Thoracic aorta endothelial cell (primary cell): ENCODE data around the gene TYW3. TPM values are rescaled to one million over a fixed set of nuclear protein-coding genes. Genes with fewer than 3 reads are reported as not detected.

Experiments used
- total RNA-seq: library from RNA; depleted of rRNA; stranded (reverse); fragments of >200 nt; gene quantifications from 2 replicates; pipeline ENCODE4 v1.2.3, GENCODE V29; 2012

The TYW3 gene, protein sequence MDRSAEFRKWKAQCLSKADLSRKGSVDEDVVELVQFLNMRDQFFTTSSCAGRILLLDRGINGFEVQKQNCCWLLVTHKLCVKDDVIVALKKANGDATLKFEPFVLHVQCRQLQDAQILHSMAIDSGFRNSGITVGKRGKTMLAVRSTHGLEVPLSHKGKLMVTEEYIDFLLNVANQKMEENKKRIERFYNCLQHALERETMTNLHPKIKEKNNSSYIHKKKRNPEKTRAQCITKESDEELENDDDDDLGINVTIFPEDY
- 25.7 and 26.1 TPM in 2 replicates for total RNA-seq

DNA sequence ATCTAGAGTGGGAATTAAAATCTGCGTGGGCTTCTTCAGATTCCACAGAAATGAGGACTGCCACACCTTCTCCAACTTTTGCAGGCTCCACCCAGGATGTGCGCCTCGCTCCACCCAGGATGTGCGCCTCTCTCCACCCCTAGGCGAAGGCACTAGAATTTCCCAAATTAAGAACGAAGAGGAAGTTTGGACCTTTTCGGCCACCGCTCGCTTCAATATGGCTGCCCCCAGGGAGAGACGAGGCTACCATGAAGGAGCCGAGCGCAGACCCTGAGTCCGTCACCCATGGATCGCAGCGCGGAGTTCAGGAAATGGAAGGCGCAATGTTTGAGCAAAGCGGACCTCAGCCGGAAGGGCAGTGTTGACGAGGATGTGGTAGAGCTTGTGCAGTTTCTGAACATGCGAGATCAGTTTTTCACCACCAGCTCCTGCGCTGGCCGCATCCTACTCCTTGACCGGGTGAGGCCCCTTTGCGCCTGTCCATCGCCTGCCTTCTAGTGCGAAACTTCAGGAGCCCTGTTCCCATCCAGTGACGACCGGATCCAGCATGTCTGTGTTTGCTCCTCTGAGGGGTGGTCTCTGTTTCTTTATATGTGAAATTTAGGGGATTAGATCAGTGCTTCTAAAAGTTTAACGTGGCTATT is at the start of gene TYW3, which contains the start of gene CRYZ:
TYW3 (plus strand) TSS at position 193 of the 644 bp plus-strand sequence; CDS start at position 286, 93 bp downstream.
CRYZ (minus strand) TSS at position 91 of the 644 bp plus-strand sequence. CDS start 8,229 bp downstream, outside the sequence.

Other genes starting within 250 kb of the TYW3 start
- gene LRRC53, start 220.5 kb upstream of the TYW3 start, total RNA-seq = not detected in 2 replicates
- gene ERICH3, start 59.4 kb upstream of the TYW3 start, total RNA-seq = not detected in 2 replicates
- 46.0 and 49.3 TPM in 2 replicates for gene CRYZ, start 102 bp upstream of the TYW3 start, total RNA-seq